Mammary epithelial cell (primary cell): Measurements from ENCODE around the gene BPIFA3.

Source experiments
- EZH2 ChIP-seq: IDR thresholded peaks from 2 replicates; pipeline ENCODE4 v1.6.1; 2012; ENCODE audit warnings: low read length, inconsistent platforms, borderline replicate concordance
- TF ChIP-seq, protein P1 (sequence below), 2 donors: IDR thresholded peaks in 1 of 2; conservative IDR thresholded peaks in 1 of 2; 2 replicates each; pipeline ENCODE4 v1.5.1; 2011 to 2012; ENCODE audit warnings: inconsistent platforms in 2 of 2, low read length in 2 of 2, mild to moderate bottlenecking in 2 of 2, control low read depth in 1 of 2, low read depth in 1 of 2; ENCODE audit not compliant: insufficient read depth in 1 of 2; ENCODE audit errors: extremely low read depth in 1 of 2

DNA sequence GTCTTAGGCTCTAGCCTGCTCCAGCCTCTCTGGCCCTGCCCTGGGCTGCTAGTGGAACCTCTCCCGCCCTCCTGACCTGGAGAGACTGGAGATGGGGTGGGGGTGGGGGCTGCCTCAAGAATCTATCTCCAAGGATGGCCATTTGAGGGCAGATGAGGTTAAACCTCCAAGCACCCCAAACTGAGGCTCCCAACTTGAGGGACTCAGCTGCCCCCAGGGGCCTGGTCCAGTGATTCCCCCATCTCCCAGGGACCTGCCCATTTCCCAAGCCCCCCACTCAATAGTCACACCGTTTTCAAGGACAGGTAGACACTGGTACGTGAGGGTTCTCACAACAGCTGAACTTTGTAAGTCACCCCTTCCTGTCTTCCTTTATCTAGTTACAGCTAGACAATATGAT, 58.7 kb downstream of the BPIFA3 start:
- TF ChIP-seq, protein P1, sequence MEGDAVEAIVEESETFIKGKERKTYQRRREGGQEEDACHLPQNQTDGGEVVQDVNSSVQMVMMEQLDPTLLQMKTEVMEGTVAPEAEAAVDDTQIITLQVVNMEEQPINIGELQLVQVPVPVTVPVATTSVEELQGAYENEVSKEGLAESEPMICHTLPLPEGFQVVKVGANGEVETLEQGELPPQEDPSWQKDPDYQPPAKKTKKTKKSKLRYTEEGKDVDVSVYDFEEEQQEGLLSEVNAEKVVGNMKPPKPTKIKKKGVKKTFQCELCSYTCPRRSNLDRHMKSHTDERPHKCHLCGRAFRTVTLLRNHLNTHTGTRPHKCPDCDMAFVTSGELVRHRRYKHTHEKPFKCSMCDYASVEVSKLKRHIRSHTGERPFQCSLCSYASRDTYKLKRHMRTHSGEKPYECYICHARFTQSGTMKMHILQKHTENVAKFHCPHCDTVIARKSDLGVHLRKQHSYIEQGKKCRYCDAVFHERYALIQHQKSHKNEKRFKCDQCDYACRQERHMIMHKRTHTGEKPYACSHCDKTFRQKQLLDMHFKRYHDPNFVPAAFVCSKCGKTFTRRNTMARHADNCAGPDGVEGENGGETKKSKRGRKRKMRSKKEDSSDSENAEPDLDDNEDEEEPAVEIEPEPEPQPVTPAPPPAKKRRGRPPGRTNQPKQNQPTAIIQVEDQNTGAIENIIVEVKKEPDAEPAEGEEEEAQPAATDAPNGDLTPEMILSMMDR (conservative IDR thresholded peaks at IDR 0.05 in 1 of 2, IDR thresholded peaks at IDR 0.05 in 1 of 2; ENCODE audit: extremely low read depth in 1 of 2, insufficient read depth in 1 of 2, low read depth in 1 of 2, low read length in 2 of 2): no peak
- TF ChIP-seq EZH2: no peak
